A549 (cell line): ENCODE data around the gene ORC6.

ENCODE experiments used
- ESRRA ChIP-seq: fragments of 150-350 bp; IDR thresholded peaks from 2 replicates; pipeline ENCODE4 v1.6.1; 2014; ENCODE audit warnings: mild to moderate bottlenecking, low read length, borderline replicate concordance
- ZC3H11A ChIP-seq: fragments of 450-650 bp; IDR thresholded peaks from 2 replicates; pipeline ENCODE4 v1.6.1; 2014; ENCODE audit warnings: antibody characterized with exemption, mild to moderate bottlenecking
- ZFP36 ChIP-seq: fragments of 450-650 bp; IDR thresholded peaks from 2 replicates; pipeline ENCODE4 v1.6.1; 2014; ENCODE audit warnings: borderline replicate concordance; ENCODE audit not compliant: partially characterized antibody
- TF ChIP-seq, protein P1 (sequence below): fragments of 450-650 bp; IDR thresholded peaks from 2 replicates; pipeline ENCODE4 v1.6.1; 2014; ENCODE audit warnings: antibody characterized with exemption
- TF ChIP-seq, protein P2 (sequence below): fragments of 200-600 bp; sonication (generic); IDR thresholded peaks from 2 replicates; pipeline ENCODE4 v1.6.1; 2016; ENCODE audit warnings: antibody characterized with exemption, mild to moderate bottlenecking, moderate library complexity
- TF ChIP-seq, protein P3 (sequence below): fragments of >200 bp; sonication (Bioruptor Twin); formaldehyde crosslinking; IDR thresholded peaks from 3 replicates; pipeline ENCODE4 v1.5.1; 2016

DNA sequence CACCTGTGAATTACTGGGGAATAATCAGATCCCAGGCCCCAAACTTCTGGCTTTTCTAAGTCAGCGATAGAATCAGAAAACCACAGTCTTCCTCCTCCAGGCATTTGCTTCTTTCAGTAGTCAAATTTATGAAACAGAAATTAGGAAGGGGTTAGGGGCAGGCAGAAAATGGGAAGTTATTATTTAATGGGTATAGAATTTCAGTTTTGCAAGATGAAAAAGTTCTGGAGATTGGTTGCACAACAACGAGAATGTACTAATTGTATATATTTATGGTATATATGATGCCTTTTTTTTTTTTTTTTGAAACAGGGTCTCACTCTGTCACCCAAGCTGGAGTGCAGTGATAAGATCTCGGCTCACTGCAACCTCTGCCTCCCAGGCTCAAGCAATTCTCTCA is 23.5 kb downstream of the ORC6 start:
- TF ChIP-seq, protein P1, sequence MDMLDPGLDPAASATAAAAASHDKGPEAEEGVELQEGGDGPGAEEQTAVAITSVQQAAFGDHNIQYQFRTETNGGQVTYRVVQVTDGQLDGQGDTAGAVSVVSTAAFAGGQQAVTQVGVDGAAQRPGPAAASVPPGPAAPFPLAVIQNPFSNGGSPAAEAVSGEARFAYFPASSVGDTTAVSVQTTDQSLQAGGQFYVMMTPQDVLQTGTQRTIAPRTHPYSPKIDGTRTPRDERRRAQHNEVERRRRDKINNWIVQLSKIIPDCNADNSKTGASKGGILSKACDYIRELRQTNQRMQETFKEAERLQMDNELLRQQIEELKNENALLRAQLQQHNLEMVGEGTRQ, result no peak
- TF ChIP-seq ESRRA (no peak), ZC3H11A (no peak), ZFP36 (no peak)
- TF ChIP-seq, protein P2, sequence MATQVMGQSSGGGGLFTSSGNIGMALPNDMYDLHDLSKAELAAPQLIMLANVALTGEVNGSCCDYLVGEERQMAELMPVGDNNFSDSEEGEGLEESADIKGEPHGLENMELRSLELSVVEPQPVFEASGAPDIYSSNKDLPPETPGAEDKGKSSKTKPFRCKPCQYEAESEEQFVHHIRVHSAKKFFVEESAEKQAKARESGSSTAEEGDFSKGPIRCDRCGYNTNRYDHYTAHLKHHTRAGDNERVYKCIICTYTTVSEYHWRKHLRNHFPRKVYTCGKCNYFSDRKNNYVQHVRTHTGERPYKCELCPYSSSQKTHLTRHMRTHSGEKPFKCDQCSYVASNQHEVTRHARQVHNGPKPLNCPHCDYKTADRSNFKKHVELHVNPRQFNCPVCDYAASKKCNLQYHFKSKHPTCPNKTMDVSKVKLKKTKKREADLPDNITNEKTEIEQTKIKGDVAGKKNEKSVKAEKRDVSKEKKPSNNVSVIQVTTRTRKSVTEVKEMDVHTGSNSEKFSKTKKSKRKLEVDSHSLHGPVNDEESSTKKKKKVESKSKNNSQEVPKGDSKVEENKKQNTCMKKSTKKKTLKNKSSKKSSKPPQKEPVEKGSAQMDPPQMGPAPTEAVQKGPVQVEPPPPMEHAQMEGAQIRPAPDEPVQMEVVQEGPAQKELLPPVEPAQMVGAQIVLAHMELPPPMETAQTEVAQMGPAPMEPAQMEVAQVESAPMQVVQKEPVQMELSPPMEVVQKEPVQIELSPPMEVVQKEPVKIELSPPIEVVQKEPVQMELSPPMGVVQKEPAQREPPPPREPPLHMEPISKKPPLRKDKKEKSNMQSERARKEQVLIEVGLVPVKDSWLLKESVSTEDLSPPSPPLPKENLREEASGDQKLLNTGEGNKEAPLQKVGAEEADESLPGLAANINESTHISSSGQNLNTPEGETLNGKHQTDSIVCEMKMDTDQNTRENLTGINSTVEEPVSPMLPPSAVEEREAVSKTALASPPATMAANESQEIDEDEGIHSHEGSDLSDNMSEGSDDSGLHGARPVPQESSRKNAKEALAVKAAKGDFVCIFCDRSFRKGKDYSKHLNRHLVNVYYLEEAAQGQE, result no peak
- TF ChIP-seq, protein P3, sequence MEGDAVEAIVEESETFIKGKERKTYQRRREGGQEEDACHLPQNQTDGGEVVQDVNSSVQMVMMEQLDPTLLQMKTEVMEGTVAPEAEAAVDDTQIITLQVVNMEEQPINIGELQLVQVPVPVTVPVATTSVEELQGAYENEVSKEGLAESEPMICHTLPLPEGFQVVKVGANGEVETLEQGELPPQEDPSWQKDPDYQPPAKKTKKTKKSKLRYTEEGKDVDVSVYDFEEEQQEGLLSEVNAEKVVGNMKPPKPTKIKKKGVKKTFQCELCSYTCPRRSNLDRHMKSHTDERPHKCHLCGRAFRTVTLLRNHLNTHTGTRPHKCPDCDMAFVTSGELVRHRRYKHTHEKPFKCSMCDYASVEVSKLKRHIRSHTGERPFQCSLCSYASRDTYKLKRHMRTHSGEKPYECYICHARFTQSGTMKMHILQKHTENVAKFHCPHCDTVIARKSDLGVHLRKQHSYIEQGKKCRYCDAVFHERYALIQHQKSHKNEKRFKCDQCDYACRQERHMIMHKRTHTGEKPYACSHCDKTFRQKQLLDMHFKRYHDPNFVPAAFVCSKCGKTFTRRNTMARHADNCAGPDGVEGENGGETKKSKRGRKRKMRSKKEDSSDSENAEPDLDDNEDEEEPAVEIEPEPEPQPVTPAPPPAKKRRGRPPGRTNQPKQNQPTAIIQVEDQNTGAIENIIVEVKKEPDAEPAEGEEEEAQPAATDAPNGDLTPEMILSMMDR, result no peak
